ENCODE measurements around the gene SGMS1. TPM values are rescaled to one million over a fixed set of nuclear protein-coding genes. Genes with fewer than 3 reads are reported as not detected.

The SGMS1 gene
- total and polyA plus RNA-seq, 12 donors: 7.3 to 24.3 (median 17.1) TPM

- Histone ChIP-seq H3K4me1 (peaks cover 12 to 52% (median 48%) of the 10 kb centered on the region in 9 donors), H3K27me3 (no peaks in the 10 kb centered on the region), H3K27ac (peak overlapping the region in 6 of 10 donors; percentile 4 to 62 (median 25)), H3K9me3 (no peaks in the 10 kb centered on the region), H3K4me3 (no peak overlapping the region), H3K36me3 (peaks cover 0 to 5% (median 0%) of the 10 kb centered on the region in 9 donors)
- no peak for TF ChIP-seq CTCF (IDR thresholded peaks at IDR 0.05)
- DNase-seq (no peak), ATAC-seq (peak; percentile 48 to 85 (median 70))
- 31 to 35% methylated on average over 5 of the region's 5 CpGs for WGBS, 2 donors
- intact Hi-C loops (cut with DNase I): loop anchor here in 1 of 10 donors (10.0 kb wide), 1 partner anchor 54 kb away; no protein-coding TSS in a partner anchor
Measured at GRCh38 chr10:50561266-50561665, 62.5 kb downstream of the SGMS1 start.

GRCh38 chr10:50560370-50560769 is 63.4 kb downstream of the SGMS1 start:
- H3K27me3 ChIP-seq: no peaks in the 10 kb centered on the region
- no peaks in the 10 kb centered on the region for H3K9me3 ChIP-seq
- ATAC-seq: no peak
- peak overlapping the region in 1 of 10 donors; percentile 25 for H3K27ac ChIP-seq
- intact Hi-C loops (cut with DNase I): loop anchor here in 1 of 10 donors (10.0 kb wide), 1 partner anchor 54 kb away; no protein-coding TSS in a partner anchor
- peaks cover 0 to 2% (median 0%) of the 10 kb centered on the region in 9 donors for H3K36me3 ChIP-seq
- WGBS, 2 donors: 94 to 98% methylated on average over 1 of the region's 1 CpG
- TF ChIP-seq CTCF (IDR thresholded peaks at IDR 0.05): no peak
- H3K4me1 ChIP-seq: peaks cover 12 to 61% (median 57%) of the 10 kb centered on the region in 9 donors
- no peak overlapping the region for H3K4me3 ChIP-seq
- no peak for DNase-seq

- 14 to 17% methylated on average over 5 of the region's 5 CpGs for WGBS, 2 donors
- Histone ChIP-seq H3K4me1 (peaks cover 16 to 81% (median 74%) of the 10 kb centered on the region in 9 donors), H3K4me3 (no peak overlapping the region), H3K27ac (peak overlapping the region in 7 of 10 donors; percentile 5 to 74 (median 24)), H3K9me3 (no peaks in the 10 kb centered on the region), H3K36me3 (no peaks in the 10 kb centered on the region), H3K27me3 (no peaks in the 10 kb centered on the region)
- no peak for TF ChIP-seq CTCF (IDR thresholded peaks at IDR 0.05)
- DNase-seq (no peak), ATAC-seq (peak in 6 of 8 donors; percentile 13 to 77 (median 56))
- intact Hi-C loops (cut with DNase I): loop anchor here in 6 of 10 donors (5.0 to 10.0 kb wide), 5 partner anchors 46 to 234 kb away; partner anchors contain the start of gene SGMS1 (in 4 of the 6)
Measured at GRCh38 chr10:50558371-50558770, 65.4 kb downstream of the SGMS1 start.

- peaks cover 16 to 93% (median 83%) of the 10 kb centered on the region in 9 donors for H3K4me1 ChIP-seq
- H3K36me3 ChIP-seq: no peaks in the 10 kb centered on the region
- ATAC-seq (no peak), DNase-seq (no peak)
- peak overlapping the region in 5 of 10 donors; percentile 21 to 74 (median 41) for H3K27ac ChIP-seq
- H3K27me3 ChIP-seq: no peaks in the 10 kb centered on the region
- 82% methylated on average over 1 of the region's 1 CpG for WGBS, 2 donors
- intact Hi-C loops (cut with DNase I): loop anchor here in 7 of 10 donors (2.0 to 10.0 kb wide), 6 partner anchors 48 to 232 kb away; partner anchors contain the start of gene SGMS1 (in 4 of the 7)
- no peaks in the 10 kb centered on the region for H3K9me3 ChIP-seq
- H3K4me3 ChIP-seq: no peak overlapping the region
- no peak for TF ChIP-seq CTCF (IDR thresholded peaks at IDR 0.05)
Measured at GRCh38 chr10:50557130-50557682, 66.5 kb downstream of the SGMS1 start.

Data from heart right ventricle (tissue), 16 donors.